CD4-positive, alpha-beta T cell treated with Interleukin-4 for 4 hours (primary cell): ENCODE measurements around the gene LAMTOR1.

ENCODE experiments used
- DNase-seq: peaks from one replicate; pipeline ENCODE4 v3.0.0-alpha.2; 2020

LAMTOR1 gene

DNA sequence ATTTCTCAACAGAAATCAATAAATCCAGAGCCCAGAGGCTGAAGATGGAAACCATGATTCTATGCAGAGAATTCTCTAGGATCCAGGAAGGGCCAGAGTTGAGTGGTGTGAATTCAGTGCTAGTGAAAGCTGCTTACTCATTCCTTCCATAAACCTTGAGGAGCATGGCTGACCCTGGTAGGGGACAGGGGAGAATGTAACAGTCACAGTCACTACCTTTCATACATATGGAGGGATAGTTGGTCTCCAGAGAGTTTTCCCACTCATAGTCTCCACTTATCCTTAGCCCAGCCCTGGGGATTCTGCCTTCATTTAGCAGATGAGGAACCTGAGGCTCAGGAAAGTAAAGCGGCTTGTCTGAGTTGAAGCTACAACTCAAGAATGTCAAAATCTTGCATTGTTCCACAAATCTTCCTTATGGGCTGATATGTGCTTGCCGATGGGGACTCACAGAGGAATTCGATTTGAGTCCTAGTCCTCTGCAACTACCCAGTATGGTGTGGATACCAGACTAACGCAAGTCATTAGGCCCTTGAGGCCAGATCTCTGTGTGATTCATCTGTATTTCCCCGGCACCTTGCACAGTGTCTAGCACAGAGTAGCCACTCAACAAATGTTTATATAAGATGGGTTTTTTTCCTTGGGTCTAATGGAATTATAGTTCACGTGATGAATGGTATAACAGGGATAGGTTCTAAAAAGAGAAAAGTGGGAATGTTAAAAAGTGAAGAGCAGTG, 13.1 kb upstream of the LAMTOR1 start:
- DNase-seq, result no peak

DNA sequence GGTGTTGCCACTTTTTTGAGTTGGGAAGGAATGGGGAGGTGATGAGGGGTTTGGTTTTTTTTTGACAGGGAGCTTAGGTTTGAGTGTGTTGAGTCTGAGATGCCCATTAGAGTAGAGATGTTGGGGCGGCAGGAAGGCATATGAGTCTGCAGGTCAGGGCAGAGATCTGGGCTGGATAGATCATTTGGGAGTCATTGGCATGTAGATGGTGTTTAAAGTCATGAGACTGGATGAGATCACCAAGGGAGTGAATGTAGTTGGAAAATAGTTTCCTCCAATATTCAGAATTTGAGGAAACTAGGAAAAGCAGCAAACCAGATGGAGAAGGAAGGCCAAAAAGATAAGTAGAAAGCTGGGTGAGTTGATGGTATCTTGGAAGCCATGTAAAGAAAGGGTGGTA, 11.5 kb upstream of the LAMTOR1 start:
- DNase-seq, result no peak

DNA sequence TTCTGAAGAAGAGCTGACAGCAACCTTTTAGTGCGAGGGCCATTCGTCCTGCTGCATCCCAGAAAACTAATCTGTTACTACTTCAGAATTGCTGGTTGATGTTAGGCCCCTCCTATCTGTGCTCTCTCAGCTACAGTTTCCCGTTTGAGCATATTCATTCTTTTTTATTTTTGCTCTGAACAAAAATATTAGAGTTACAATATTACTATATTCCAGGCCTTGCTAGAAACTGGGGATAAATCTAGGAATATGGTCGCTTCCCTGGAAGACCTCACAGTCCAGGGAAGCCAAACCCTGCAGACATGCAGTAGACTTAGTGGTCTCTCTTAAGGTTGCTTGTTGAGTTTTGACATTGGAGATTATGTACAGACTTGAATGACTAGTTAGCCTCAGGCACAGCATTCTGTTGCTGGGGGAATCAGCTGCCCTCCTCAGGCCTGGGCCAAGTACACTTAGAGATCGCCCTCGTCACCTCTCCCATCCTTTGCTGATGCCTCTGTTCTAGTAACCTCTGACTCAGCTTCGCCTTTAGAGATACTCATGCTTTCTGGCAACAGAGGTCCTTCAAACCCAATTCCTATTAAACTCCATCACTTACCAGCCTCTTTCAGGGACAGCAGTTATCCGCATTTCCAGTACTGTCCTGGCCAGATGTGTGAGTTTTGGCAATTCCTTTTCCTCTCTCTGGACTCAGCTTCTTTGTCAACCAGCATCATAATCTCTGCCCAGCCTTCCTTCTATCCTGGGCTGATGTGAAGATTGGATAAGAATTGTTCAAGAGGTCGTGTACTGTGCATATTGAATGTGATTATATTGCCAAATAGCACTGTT, 10.1 kb upstream of the LAMTOR1 start:
- no peak for DNase-seq

DNA sequence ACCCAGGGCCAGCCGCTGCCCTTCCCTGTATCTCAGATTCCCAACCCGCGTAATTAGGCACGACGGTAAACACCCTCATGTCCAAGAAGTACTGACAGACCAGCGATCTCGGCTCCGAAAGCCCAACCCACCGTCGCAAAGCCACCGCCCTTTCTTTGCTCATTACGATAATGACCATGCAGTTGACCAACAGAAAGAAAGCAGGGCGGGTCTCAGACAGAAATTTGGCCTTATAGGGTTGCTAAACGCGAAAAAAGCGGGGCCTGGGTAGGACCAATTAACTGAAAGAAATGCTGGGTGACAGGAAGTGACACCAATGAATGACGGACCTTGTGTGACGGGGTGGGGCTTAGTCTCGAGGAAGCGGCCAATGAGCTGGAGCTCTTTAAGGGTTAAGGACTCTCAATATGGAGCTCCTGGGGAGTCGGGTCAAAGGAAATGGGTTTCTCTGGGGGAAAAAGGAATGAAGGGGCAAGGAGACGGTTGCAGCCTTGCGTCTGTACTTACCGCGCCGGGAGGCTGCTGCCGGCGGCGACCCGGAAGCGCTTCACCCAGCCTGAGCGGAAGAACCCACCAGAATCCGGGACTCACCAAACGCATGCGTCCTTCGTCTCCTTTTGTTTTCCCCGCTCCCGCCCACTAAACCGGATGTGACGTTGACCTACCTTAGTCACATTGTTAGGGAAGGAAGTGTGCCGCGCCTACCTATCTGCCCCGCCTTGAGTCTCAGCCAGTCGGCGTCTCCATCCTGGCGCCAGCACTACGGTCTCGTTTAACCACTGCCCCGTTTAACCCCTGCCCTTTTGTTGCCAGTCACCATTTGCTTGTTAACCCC, 9.3 kb upstream of the LAMTOR1 start, which contains the start of gene ANAPC15:
TSS of gene ANAPC15 (minus strand) at position 553 of the 835 bp plus-strand sequence. CDS start 1,419 bp downstream, outside the sequence.
- peak; percentile 99 for DNase-seq

DNA sequence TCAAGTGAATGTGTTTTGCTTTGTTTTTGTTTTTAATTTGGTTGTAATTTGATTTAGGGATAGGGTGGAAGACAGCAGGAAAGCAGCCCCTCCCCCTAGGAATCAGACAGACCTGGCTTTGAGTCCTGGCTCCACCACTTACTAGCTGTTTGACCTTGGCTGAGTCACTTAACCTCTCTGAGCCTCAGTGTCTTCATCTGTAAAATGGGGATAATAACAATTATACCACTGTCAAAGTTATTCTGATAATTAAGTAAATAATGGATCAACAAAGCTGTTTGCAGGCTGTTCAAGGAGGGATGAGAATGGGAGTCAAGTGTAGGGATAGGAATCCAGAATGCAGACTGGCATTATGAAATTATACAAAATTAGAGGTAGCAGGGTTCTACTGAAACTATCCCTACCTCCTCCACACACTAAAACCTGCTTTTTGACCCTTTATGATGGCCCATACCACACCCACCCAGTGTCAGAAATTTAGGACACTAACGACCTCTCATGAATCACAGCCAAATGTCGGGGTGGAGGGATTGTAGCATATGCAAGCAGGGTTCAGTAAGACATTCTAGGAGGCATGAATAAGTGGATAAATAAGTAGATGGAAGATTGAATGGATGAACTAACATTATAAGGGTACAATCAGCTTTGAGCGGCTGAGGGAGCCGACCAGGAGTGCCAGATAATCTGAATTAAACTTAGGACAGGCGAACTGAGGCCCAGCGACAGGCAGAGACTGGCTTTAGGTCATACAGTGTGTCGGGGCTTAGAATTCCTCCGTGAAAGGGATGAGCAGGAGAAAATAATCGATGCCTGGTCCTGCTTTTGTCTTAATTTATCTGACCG, 8.4 kb upstream of the LAMTOR1 start:
- DNase-seq, result no peak

DNA sequence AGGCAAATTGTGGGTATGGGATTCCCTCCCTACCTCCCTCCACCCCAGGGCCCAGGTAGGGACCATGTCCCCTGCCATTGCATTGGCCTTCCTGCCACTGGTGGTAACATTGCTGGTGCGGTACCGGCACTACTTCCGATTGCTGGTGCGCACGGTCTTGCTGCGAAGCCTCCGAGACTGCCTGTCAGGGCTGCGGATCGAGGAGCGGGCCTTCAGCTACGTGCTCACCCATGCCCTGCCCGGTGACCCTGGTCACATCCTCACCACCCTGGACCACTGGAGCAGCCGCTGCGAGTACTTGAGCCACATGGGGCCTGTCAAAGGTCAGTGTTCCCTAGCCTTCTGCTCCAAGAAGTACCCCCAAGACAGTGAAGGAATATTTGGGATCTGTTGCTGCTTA, 2.8 kb upstream of the LAMTOR1 start, which contains the start of gene TOMT:
TSS of gene TOMT (plus strand) at position 37 of the 400 bp plus-strand sequence. CDS start at position 65, 28 bp downstream.
- DNase-seq, result no peak

DNA sequence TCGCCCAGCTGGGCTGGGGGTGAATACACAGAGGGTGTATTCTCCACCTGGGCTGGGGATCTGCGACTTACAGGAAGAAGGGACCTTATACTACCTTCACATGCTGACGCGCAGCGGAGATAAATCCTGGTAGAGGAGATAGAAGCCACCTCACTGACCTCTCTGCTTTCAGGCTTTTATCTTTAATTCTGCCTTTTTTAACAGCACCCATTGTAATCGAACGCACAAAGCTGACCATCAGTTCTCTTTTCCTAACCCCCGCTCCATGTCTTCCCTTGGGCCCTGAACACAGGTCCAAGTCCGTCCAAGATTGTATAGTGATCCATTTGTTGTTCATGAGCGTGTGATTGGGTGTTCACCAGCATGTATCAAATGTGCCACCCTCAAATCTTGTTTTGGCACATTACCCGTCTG, 664 bp upstream of the LAMTOR1 start:
- no peak for DNase-seq

DNA sequence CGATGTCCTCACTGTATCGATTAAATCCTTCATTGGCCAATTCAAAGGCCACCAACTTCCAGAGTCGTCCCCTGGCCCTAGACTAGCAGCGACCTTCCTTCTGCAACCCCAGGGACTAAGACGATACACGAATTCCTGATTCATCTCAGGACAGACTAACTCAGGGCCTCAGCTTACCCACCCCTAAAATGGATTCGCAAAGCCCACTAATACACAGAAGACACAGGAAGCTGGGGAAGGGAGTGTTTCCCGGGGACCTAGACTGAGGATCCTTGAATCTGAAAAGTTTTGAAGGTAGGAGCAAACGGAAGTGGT, 509 bp downstream of the LAMTOR1 start:
- DNase-seq, result no peak

DNA sequence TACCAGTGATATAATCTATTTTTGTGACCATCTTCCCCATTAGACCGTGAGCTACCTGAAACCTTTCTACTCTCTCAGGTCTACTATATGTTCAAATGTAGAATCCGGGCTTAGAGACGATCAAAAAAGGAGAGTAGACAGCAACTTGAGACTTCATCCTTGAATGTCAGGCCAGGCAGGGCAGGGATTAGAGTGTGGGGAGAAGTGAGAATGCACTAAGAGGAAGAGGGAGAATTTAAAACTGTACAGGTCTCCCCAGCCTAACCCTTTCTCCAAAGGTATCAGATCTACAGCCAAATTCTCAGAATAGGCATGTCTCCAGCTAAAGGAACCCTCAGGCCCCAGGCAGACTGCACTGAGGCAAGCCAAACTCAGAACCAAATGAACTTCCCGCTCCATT, 935 bp downstream of the LAMTOR1 start:
- DNase-seq, result no peak

DNA sequence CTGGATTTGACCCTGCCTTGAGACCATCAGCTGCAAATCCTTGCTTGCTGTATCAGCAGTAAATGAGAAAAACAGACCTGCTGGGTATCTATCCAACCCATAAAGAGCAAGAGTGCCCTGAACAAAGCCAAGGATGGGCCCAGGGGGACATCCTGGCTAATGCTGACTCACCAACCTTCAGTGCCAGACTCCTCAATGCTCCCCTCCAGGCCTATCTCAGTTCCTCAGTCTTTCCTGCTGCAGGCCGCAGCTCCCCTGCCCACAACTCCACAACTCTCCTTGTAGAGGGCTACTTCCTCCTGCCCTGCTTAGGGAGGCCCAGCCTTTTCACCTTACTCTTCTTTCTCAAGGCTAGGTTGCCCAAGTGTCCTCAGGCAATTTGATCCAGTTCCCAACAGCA, 2.6 kb downstream of the LAMTOR1 start:
- no peak for DNase-seq

DNA sequence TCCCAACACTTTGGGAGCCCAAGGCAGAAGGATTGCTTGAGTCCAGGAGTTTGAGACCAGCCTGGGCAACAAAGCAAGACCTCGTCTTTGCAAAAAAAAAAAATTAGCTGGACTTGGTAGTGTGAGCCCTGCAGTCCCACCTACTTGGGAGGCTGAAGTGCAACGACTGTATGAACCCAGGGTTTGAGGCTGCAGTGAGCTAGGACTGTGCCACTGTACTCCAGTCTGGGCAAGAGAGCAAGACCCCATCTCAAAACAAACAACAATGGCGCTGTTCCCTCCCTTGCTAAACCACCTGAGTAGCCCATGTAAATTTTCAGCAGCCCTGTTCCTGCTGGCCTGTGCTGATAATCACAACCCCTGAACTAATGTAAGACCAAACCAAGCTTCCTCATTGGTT, 3.1 kb downstream of the LAMTOR1 start:
- no peak for DNase-seq

DNA sequence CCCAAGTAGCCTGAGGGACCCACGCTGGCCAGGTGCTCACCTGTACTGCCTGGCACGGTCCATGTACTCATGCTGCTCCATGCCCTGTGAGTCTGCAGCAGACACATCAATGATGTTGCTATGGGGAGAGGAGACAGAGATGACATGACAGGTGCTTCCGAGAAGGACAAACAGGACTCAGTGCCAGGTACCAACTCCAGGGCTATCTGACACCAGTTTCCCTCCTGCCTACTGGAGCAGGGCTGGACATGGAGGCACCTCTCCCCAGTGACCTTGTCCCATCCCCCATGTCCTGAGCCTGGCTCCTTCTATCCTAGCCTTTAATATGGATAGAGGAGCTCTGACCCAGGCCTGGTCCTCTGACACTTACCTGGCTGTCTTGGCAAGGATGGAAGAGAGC, 4.4 kb downstream of the LAMTOR1 start:
- DNase-seq, result no peak

DNA sequence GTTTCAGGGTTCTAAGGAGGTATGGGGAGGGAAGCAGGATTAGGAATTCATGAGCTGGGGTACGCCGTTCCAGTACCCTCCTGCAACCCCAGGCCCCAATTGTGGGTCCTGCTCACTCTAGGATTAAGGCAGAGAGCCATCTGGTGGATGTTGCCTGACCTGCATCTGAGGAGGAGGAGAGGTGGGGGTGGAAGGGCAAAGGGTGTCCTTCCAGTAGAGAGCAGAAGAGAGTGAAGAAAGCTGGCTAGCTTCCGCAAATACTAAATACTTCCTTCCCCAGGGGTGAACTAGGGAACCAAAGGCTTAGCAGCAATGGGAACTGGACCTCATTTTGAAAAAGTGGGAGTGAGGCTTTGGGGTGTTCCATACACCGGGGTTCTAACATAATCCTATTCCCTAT, 11.8 kb downstream of the LAMTOR1 start:
- DNase-seq, result peak; percentile 67

DNA sequence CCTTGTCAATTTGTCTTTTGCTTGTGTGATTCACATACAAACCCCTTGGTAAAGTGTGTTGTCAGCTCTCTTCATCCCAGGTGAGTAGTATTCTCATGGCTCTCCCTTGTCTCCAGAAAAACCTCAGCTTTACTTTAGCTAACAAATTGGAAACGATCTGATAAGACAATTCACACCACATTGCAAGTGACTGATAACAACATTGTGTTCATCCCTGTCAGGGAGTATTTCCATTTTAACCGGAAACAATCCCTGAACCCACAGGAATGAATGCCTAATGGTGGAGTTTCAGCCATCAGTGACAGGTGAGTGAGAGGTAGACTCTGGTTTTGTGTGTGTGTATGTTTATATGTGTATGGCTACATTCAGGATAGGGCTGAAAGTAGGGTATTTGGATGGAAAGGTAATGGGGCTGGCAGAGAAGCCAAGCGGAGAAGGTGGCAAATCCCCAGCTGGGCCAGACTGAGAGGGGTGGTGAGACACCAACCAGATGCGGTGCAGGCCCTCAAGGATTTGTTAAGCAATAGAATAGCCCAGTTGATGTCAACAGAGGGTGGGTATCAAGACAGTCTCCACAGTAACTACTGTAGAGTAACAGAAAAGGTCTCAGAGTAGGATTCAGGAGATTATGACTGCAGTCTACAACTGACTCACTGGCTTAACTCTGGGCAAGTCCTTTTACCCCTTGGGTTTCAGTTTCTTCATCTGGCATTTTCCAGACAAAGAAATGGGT, 14.9 kb downstream of the LAMTOR1 start:
- no peak for DNase-seq

DNA sequence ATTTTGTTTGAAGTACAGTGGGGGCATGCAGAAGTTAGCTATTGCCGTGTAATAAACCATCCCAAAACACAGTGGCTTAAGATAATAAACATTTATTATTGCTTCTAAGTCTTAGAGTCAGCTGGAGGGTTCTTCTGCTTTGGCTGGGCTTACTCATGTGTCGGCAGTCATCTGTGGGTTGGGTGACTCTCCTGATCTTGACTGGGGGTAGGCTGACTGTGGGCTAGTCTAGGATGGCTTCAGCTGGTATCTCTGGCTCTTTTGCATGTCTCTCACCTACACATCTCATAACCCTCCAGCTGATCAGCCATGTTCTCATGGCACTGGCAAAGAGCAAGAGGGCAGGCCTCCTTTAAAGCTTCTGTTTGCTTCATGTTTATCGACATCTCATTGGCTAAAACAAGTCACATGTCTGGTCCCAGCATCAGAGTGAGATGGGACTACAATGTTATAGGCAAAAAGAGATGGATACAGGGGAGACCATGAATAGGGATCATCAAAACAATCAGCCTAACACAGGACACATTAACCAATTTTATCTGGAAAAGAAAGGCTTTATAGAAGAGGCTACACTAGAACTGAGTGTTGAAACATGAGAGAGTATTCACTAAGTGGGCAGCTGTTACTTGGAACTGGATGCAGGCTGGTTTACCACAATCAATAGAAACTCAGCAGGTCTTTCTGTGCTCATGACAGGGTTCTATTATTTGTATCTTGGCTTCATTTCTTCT, 17.3 kb downstream of the LAMTOR1 start:
- no peak for DNase-seq

DNA sequence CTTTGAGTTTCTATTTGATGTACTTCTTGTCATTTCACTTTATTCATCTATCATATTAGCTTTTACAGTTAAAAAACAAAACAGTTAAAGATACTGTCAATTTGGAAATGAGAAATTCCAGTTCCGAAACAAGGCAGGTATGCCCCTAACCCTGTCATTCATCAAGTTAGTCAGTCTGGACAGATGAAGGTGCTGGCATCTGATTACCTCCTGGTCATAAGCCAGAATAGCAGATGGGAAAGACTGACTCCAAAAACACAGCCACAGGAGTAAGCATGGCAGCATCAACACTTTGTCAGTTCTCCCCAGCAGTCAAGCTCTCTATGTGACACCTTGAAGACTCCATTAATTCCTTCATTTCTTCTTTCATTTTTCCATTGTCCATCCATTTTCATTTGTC, 18.1 kb downstream of the LAMTOR1 start:
- DNase-seq, result no peak

DNA sequence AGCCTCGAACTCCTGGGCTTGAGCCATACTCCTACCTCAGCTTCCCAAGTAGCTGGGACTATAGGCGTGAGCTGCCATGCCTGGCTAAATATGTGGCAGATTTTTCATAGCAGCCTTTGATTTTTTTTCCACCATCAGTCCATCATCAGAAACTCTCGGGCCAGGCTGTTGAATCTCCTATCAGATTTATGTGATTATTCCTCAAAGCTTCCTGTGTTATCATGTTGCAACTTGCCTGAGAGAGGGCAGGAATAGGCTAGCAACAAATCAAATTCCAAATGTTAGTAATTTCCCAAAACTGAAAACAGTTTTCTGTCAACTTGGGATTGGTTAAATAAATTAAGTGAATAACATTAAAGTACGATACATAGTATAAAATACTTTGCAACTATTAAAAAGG, 19.0 kb downstream of the LAMTOR1 start:
- DNase-seq, result no peak

DNA sequence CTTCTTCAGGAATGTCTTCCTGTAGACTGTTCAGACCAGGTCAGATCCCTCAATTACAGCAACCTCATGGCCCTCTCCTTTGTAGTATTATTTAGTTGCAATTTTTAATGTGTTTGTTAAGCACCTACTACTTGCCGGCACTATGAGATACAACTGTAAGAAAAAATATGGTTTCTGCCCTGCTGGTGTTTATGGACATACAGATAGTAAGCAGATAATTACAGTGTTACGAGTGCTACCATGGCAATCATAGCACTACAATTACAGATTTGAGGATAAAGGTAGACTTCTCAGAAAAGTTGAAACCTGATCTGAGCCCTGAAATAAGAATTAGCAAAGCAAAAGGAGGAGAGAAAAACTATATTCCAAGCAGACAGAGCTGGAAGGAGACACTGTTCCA, 19.7 kb downstream of the LAMTOR1 start:
- DNase-seq, result no peak

DNA sequence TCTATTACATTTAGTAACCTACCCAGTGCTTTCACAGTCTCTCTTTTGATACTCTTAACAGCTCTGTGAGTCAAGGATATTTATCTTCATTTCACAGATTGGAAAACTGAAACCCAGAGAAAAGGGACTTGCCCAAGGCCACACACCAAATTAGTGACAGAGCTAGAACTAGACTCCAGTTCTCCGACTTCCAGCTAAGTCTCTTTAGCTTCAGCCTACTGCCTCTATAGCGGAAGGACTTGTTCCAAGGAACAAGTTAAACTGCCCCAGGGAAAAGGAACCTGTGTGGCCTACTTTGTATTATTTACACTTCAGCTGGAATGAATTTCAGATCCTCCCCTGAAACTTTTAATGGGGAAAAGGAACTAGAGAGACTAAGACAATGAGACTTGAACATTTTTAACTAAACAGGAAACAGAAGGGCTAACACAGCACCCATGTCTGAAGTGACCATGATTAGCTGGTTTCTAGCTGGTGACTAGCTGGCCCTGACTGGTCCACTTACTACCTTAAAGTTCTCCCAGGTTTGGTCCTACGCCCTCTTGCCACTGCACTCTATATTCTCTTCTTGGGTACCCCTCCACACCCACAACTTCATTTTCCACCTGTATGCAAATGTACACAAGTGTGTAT, 21.2 kb downstream of the LAMTOR1 start:
- no peak for DNase-seq

DNA sequence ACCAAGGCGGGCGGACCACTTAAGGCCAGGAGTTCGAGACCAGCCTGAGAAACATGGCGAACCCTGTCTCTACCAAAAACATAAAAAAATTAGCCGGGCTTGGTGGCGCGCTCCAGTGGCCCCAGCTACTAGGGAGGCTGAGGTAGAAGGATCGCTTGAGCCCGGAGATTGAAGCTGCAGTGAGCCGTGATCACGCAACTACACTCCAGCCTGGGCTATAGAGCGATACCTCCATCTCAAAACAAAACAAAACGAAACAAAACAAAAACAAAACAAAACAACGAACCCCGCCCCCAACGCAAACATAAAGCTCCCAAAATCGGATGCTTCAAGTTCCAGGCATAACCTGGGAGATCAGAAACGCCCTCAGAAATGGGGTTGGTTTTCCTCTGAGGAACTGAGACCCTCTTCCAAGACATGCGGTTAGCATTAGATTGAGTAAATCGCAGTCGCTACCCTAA, 21.9 kb downstream of the LAMTOR1 start:
- DNase-seq, result no peak
